Mesothelial cell of epicardium (in vitro differentiated cells): ENCODE results near the gene STARD3. TPM values are rescaled to one million over a fixed set of nuclear protein-coding genes. Genes with fewer than 3 reads are reported as not detected.
A peak's percentile ranks its signal among the peaks of the same experiment; 100 is the strongest.

ENCODE experiments used
- DNase-seq, 2 experiments: peaks; one replicate each; pipeline ENCODE4 v3.0.0; 2021; ENCODE audit warnings: low spot score in 2 of 2; ENCODE audit not compliant: unreplicated experiment in 2 of 2
- H3K27ac Mint-ChIP-seq: 2 replicates; pipeline ENCODE4 v1.8.0; 2021; ENCODE audit warnings: mixed read lengths
- H3K27me3 Mint-ChIP-seq: 2 replicates; pipeline ENCODE4 v1.8.0; 2021; ENCODE audit warnings: low read depth, mixed read lengths
- H3K36me3 Mint-ChIP-seq: 2 replicates; pipeline ENCODE4 v1.8.0; 2021; ENCODE audit warnings: mixed read lengths
- H3K4me1 Mint-ChIP-seq: 2 replicates; pipeline ENCODE4 v1.8.0; 2021; ENCODE audit warnings: mixed read lengths
- H3K4me3 Mint-ChIP-seq: 2 replicates; pipeline ENCODE4 v1.8.0; 2021; ENCODE audit warnings: mild to moderate bottlenecking, moderate library complexity, mixed read lengths
- H3K9me3 Mint-ChIP-seq: 2 replicates; pipeline ENCODE4 v1.8.0; 2021; ENCODE audit warnings: mixed read lengths
- total RNA-seq: library from RNA; stranded (reverse); gene quantifications from 3 replicates; pipeline ENCODE4 v1.2.1, GENCODE V29; 2021
- TF ChIP-seq, protein P1 (sequence below): fragments of 200-600 bp; sonication (generic); IDR thresholded peaks from one replicate; pipeline ENCODE4 v1.5.0; 2021; ENCODE audit warnings: antibody characterized with exemption; ENCODE audit not compliant: unreplicated experiment

Gene STARD3
- total RNA-seq, 1 donor from 2014 or later: 56.2 TPM

DNA sequence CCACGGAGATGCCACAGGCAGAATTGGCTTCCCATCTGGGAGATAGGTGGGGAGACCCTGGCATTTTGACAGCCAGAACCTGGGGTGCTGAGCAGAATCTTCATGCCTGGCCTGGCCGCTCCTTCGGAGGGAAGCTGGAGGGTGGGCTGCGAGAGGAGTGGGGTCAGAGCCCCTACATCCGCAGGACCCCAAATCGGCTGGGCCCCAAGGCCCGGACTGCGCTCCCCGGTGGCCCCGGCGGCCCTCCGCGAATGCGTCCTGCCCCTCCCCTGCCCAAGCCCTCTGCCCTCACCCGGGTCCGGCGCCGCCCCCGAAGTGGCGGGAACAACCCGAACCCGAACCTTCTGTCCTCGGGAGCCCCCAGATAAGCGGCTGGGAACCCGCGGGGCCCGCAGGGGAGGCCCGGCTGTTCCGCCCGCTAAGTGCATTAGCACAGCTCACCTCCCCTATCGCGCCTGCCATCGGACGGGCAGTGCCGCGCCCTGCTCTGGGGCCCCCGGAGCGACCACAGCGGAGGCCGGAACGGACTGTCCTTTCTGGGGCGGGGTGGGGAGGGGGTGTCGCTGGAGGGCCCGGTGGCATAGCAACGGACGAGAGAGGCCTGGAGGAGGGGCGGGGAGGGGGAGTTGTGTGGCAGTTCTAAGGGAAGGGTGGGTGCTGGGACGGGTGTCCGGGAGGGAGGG is 30.5 kb downstream of the STARD3 start:
- H3K27ac Mint-ChIP-seq: no peak overlapping the region
- peak overlapping the region; percentile 38 for H3K4me3 Mint-ChIP-seq

DNA sequence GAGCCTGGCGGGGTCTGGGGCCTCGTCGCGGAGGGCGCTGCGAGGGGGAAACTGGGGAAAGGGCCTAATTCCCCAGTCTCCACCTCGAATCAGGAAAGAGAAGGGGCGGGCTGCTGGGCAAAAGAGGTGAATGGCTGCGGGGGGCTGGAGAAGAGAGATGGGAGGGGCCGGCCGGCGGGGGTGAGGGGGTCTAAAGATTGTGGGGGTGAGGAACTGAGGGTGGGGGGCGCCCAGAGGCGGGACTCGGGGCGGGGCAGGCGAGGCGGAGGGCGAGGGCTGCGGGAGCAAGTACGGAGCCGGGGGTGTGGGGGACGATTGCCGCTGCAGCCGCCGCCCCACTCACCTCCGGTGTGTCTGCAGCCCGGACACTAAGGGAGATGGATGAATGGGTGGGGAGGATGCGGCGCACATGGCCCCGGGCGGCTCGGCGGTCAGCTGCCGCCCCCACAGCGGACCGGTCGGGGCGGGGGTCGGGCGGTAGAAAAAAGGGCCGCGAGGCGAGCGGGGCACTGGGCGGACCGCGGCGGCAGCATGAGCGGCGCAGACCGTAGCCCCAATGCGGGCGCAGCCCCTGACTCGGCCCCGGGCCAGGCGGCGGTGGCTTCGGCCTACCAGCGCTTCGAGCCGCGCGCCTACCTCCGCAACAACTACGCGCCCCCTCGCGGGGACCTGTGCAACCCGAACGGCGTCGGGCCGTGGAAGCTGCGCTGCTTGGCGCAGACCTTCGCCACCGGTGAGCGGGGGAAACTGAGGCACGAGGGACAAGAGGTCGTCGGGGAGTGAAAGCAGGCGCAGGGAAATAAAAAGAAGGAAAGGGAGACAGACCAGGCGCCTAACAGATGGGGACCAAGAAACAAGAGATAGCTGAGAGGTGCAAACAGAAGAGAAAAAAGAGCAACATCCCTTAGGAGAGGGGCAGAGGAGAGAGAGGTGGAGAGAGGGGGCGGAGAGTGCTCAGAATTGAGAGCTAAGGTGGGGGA is 31.3 kb downstream of the STARD3 start, which contains the start of gene PNMT:
PNMT (plus strand) TSS at position 509 of the 980 bp plus-strand sequence; CDS start at position 532, 23 bp downstream.
- peak; percentile 69 to 81 for DNase-seq
- Mint-ChIP-seq H3K4me3 (peak within 1 kb of the TSS; percentile 39), H3K27me3 (peaks cover 65% of the 10 kb centered on the region), H3K27ac (no peak within 1 kb of the TSS), H3K36me3 (no peaks in the 10 kb centered on the region), H3K4me1 (peaks cover 12% of the 10 kb centered on the region), H3K9me3 (no peaks in the 10 kb centered on the region)
- TF ChIP-seq, protein P1, sequence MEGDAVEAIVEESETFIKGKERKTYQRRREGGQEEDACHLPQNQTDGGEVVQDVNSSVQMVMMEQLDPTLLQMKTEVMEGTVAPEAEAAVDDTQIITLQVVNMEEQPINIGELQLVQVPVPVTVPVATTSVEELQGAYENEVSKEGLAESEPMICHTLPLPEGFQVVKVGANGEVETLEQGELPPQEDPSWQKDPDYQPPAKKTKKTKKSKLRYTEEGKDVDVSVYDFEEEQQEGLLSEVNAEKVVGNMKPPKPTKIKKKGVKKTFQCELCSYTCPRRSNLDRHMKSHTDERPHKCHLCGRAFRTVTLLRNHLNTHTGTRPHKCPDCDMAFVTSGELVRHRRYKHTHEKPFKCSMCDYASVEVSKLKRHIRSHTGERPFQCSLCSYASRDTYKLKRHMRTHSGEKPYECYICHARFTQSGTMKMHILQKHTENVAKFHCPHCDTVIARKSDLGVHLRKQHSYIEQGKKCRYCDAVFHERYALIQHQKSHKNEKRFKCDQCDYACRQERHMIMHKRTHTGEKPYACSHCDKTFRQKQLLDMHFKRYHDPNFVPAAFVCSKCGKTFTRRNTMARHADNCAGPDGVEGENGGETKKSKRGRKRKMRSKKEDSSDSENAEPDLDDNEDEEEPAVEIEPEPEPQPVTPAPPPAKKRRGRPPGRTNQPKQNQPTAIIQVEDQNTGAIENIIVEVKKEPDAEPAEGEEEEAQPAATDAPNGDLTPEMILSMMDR: peak; percentile 60

More for the DNA sequence above, 30.5 kb downstream of the STARD3 start:
- Mint-ChIP-seq H3K9me3 (no peaks in the 10 kb centered on the region), H3K27me3 (peaks cover 65% of the 10 kb centered on the region), H3K4me1 (peaks cover 12% of the 10 kb centered on the region), H3K36me3 (no peaks in the 10 kb centered on the region)
- no peak for DNase-seq
- TF ChIP-seq, protein P1: no peak

DNA sequence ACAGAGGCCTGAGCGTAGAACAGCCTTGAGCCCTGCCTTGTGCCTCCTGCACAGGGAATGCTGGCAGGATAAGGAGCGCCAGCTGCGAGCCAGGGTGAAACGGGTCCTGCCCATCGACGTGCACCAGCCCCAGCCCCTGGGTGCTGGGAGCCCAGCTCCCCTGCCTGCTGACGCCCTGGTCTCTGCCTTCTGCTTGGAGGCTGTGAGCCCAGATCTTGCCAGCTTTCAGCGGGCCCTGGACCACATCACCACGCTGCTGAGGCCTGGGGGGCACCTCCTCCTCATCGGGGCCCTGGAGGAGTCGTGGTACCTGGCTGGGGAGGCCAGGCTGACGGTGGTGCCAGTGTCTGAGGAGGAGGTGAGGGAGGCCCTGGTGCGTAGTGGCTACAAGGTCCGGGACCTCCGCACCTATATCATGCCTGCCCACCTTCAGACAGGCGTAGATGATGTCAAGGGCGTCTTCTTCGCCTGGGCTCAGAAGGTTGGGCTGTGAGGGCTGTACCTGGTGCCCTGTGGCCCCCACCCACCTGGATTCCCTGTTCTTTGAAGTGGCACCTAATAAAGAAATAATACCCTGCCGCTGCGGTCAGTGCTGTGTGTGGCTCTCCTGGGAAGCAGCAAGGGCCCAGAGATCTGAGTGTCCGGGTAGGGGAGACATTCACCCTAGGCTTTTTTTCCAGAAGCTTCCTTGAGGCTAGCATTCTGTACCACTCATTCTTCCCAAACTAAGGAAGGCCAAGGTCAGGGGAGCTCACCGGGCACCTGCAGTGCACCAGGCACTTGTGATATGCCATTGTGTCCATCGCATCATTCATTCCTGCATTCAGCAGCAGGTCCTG is 33.2 kb downstream of the STARD3 start:
- TF ChIP-seq, protein P1: no peak
- Mint-ChIP-seq H3K27me3 (peaks cover 58% of the 10 kb centered on the region), H3K36me3 (no peaks in the 10 kb centered on the region), H3K9me3 (no peaks in the 10 kb centered on the region), H3K27ac (no peak overlapping the region), H3K4me1 (peaks cover 12% of the 10 kb centered on the region), H3K4me3 (no peak overlapping the region)
- no peak for DNase-seq

DNA sequence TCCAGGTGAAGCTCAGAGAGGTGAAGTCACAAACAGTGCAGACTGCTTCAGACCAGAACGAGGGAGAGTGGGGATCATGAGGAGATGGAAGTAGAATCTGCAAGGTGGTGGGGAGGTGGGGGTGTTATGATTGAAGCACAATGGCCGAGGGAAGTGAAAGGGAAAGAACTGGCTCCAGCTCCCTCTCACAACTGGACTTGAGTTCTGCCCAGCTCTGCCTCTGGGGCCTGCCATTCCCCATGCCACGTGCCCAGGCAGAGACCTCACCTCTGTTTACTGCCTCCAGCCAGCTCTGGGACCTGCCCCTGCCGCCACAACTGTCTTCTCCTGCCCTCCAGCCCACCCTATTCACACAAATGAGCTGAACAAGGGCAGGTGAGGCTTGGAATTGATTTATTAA is 33.8 kb downstream of the STARD3 start:
- Mint-ChIP-seq H3K27me3 (peaks cover 52% of the 10 kb centered on the region), H3K9me3 (no peaks in the 10 kb centered on the region), H3K27ac (no peak overlapping the region), H3K4me3 (no peak overlapping the region), H3K4me1 (peaks cover 17% of the 10 kb centered on the region), H3K36me3 (no peaks in the 10 kb centered on the region)
- TF ChIP-seq, protein P1: no peak
- no peak for DNase-seq
